Measurements from ENCODE around the gene SYNGR2.
A peak's percentile ranks its signal among the peaks of the same experiment; 100 is the strongest.

Gene SYNGR2

DNA sequence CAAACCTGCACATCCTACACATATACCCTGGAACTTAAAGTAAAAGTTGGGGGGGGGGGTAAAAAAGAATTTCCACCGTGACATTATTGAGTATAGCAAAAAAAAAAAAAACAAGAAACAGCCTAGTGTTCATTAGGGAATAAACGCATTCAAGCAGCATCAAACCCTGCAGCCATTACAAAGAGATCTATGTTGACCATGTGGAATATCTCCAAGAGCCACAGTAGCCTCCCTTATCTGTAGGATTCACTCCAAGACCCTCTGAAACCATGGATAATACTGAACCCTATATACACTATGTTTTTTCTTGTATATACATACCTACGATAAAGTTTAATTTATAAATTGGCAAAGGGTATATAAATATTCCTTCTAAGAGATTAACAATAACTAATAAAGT lies 40.1 kb downstream of the SYNGR2 start:
- Histone ChIP-seq H2AFZ (ENCODE audit: low read depth) (no peak overlapping the region), H4K20me1 (ENCODE audit: insufficient read depth) (no peaks in the 10 kb centered on the region), H3K79me2 (ENCODE audit: insufficient read depth, low read depth) (no peaks in the 10 kb centered on the region), H3K4me1 (ENCODE audit: low read depth, poor library complexity, severe bottlenecking) (peaks cover 1% of the 10 kb centered on the region), H3K4me3 (IDR thresholded peaks at IDR 0.05; ENCODE audit: insufficient read depth, low read depth, low read length) (no peak overlapping the region), H3K36me3 (ENCODE audit: insufficient read depth) (0 out of 2 replicates have a peak, but pooled peaks cover 3% of the 10 kb centered on the region), H3K9ac (no peak overlapping the region), H3K27ac (no peak overlapping the region), H3K4me2 (no peak overlapping the region), H3K27me3 (ENCODE audit: insufficient read depth, low read depth) (no peaks in the 10 kb centered on the region)
- no peak for TF ChIP-seq CTCF (conservative IDR thresholded peaks at IDR 0.05; ENCODE audit: low read depth, low read length)

DNA sequence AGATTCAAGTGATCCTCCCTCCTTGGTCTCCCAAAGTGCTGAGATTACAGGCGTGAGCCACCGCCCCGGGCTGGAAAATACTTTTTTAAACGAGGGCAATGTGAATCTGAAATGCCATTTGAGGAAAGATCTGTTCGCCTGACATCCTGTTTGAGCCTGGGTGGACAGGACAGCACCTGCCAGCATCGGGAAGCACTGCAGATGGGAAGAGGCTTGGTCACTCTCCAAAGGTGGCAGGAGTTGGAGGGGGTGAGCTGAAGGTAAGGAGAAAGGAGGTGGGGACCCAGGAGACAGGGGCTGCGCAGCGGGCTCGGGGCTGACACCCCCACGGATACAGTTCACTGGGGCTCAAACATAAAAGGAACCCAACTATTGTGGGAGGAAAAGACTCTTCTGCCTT lies 41.7 kb downstream of the SYNGR2 start:
- Histone ChIP-seq H3K4me1 (ENCODE audit: low read depth, poor library complexity, severe bottlenecking) (peaks cover 8% of the 10 kb centered on the region), H3K9ac (no peak overlapping the region), H2AFZ (ENCODE audit: low read depth) (no peak overlapping the region)

DNA sequence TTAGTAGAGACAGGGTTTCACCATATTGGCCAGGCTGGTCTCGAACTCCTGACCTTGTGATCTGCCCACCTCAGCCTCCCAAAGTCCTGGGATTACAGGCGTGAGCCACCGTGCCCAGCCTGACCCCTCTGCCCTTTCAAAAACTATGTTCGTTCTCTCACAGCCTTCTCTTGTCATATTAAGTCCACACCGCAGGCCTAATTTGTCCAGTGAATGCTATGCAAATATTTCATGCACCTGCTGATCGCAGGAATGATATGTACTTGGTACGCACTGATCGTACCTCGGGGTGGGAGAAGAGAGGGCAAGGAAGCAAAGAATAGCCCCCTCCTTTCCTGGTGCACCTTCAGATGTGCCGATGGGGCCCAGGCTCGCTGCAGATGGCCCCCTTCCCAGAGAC lies 42.7 kb downstream of the SYNGR2 start:
- Histone ChIP-seq H3K4me2 (no peak overlapping the region), H4K20me1 (ENCODE audit: insufficient read depth) (no peaks in the 10 kb centered on the region), H3K9ac (no peak overlapping the region), H3K36me3 (ENCODE audit: insufficient read depth) (0 out of 2 replicates have a peak, but pooled peaks cover 3% of the 10 kb centered on the region), H2AFZ (ENCODE audit: low read depth) (no peak overlapping the region), H3K4me3 (IDR thresholded peaks at IDR 0.05; ENCODE audit: insufficient read depth, low read depth, low read length) (no peak overlapping the region), H3K27me3 (ENCODE audit: insufficient read depth, low read depth) (no peaks in the 10 kb centered on the region), H3K4me1 (ENCODE audit: low read depth, poor library complexity, severe bottlenecking) (peaks cover 16% of the 10 kb centered on the region), H3K27ac (no peak overlapping the region), H3K79me2 (ENCODE audit: insufficient read depth, low read depth) (peaks cover 20% of the 10 kb centered on the region)
- no peak for TF ChIP-seq CTCF (conservative IDR thresholded peaks at IDR 0.05; ENCODE audit: low read depth, low read length)

More for the DNA sequence above, 41.7 kb downstream of the SYNGR2 start:
- Histone ChIP-seq H3K4me3 (IDR thresholded peaks at IDR 0.05; ENCODE audit: insufficient read depth, low read depth, low read length) (no peak overlapping the region), H3K4me2 (no peak overlapping the region), H3K27ac (no peak overlapping the region), H3K27me3 (ENCODE audit: insufficient read depth, low read depth) (no peaks in the 10 kb centered on the region), H3K36me3 (ENCODE audit: insufficient read depth) (0 out of 2 replicates have a peak, but pooled peaks cover 3% of the 10 kb centered on the region), H4K20me1 (ENCODE audit: insufficient read depth) (no peaks in the 10 kb centered on the region), H3K79me2 (ENCODE audit: insufficient read depth, low read depth) (peaks cover 11% of the 10 kb centered on the region)
- TF ChIP-seq CTCF (conservative IDR thresholded peaks at IDR 0.05; ENCODE audit: low read depth, low read length): no peak

- H2AFZ ChIP-seq (ENCODE audit: low read depth): peak within 1 kb of the TSS; percentile 94
- peaks cover 15% of the 10 kb centered on the region; the same call in 1 of the 2 replicates for H3K36me3 ChIP-seq (ENCODE audit: insufficient read depth)
- peak within 1 kb of the TSS; percentile 94 for H3K4me2 ChIP-seq
- no peaks in the 10 kb centered on the region for H4K20me1 ChIP-seq (ENCODE audit: insufficient read depth)
- TF ChIP-seq CTCF (conservative IDR thresholded peaks at IDR 0.05; ENCODE audit: low read depth, low read length): no peak
- H3K79me2 ChIP-seq (ENCODE audit: insufficient read depth, low read depth): peaks cover 32% of the 10 kb centered on the region
- H3K9ac ChIP-seq: peak within 1 kb of the TSS; percentile 67
- no peaks in the 10 kb centered on the region for H3K27me3 ChIP-seq (ENCODE audit: insufficient read depth, low read depth)
- H3K4me1 ChIP-seq (ENCODE audit: low read depth, poor library complexity, severe bottlenecking): peaks cover 22% of the 10 kb centered on the region
- no peak within 1 kb of the TSS for H3K4me3 ChIP-seq (IDR thresholded peaks at IDR 0.05; ENCODE audit: insufficient read depth, low read depth, low read length)
- H3K27ac ChIP-seq: peak within 1 kb of the TSS; percentile 43; the same call in 1 of the 2 replicates
Measured at GRCh38 chr17:78214016-78214705, 45.8 kb downstream of the SYNGR2 start, which contains the start of gene BIRC5. BIRC5 (plus strand) TSS chr17:78214253; CDS start chr17:78214317, 64 bp downstream.
